GM12874 (cell line): ENCODE results near the gene PTPN9.
A peak's percentile ranks its signal among the peaks of the same experiment; 100 is the strongest.

Experiments used
- CTCF ChIP-seq: IDR thresholded peaks from 2 replicates; pipeline ENCODE4 v1.5.1; 2011; ENCODE audit warnings: low read depth, mild to moderate bottlenecking, control low read depth, low read length, moderate library complexity; ENCODE audit not compliant: insufficient read depth

PTPN9 gene

GRCh38 chr15:75606711-75607699 is 27.9 kb upstream of the PTPN9 start:
- TF ChIP-seq CTCF, result no peak

GRCh38 chr15:75606026-75606425 is 26.9 kb upstream of the PTPN9 start:
- no peak for TF ChIP-seq CTCF

- TF ChIP-seq CTCF, result no peak
These were observed 20.3 kb upstream of the PTPN9 start for GRCh38 chr15:75599401-75599800.

- TF ChIP-seq CTCF, result no peak
These were observed 19.2 kb upstream of the PTPN9 start for GRCh38 chr15:75598361-75598760.

GRCh38 chr15:75597667-75598341 is 18.7 kb upstream of the PTPN9 start:
- TF ChIP-seq CTCF, result peak; percentile 33; the same call in 1 of the 2 replicates

- TF ChIP-seq CTCF, result no peak
These were observed 17.7 kb upstream of the PTPN9 start for GRCh38 chr15:75596703-75597345.

- no peak for TF ChIP-seq CTCF
These were observed 15.2 kb upstream of the PTPN9 start for GRCh38 chr15:75594276-75594675.
